HG03520 (cell line): ENCODE measurements around the gene AXIN1.
A peak's percentile ranks its signal among the peaks of the same experiment; 100 is the strongest.
"Not testable (repeated sequence)": the region's sequence is repeated elsewhere in the genome, so short reads cannot be mapped to it uniquely, and the experiment has no call there.

Experiments used
- ATAC-seq: cut with Tn5 transposase; IDR thresholded peaks from one replicate; pipeline ENCODE4 v1.9.1; 2021; ENCODE audit warnings: mild to moderate bottlenecking, moderate library complexity; ENCODE audit not compliant: unreplicated experiment

AXIN1 gene

GRCh38 chr16:381012-381788 lies 28.7 kb upstream of the AXIN1 start:
- ATAC-seq: no peak

GRCh38 chr16:380762-381011 lies 28.2 kb upstream of the AXIN1 start:
- ATAC-seq: no peak

- no peak for ATAC-seq
These were observed 27.6 kb upstream of the AXIN1 start for GRCh38 chr16:379961-380761.

GRCh38 chr16:379183-379960 lies 26.8 kb upstream of the AXIN1 start:
- no peak for ATAC-seq

- no peak for ATAC-seq
These were observed 26.3 kb upstream of the AXIN1 start for GRCh38 chr16:378821-379182.

GRCh38 chr16:378113-378820 lies 25.7 kb upstream of the AXIN1 start:
- ATAC-seq: not testable (repeated sequence)

GRCh38 chr16:377419-377951 lies 25.0 kb upstream of the AXIN1 start:
- no peak for ATAC-seq

GRCh38 chr16:376817-377418 lies 24.4 kb upstream of the AXIN1 start:
- no peak for ATAC-seq

GRCh38 chr16:375927-376816 lies 23.6 kb upstream of the AXIN1 start:
- ATAC-seq: no peak

GRCh38 chr16:375212-375611 lies 22.7 kb upstream of the AXIN1 start:
- no peak for ATAC-seq

- no peak for ATAC-seq
These were observed 22.0 kb upstream of the AXIN1 start for GRCh38 chr16:374616-374926.

- ATAC-seq: no peak
These were observed 21.5 kb upstream of the AXIN1 start for GRCh38 chr16:373848-374615.

GRCh38 chr16:373020-373598 lies 20.6 kb upstream of the AXIN1 start:
- no peak for ATAC-seq

GRCh38 chr16:372302-372983 lies 19.9 kb upstream of the AXIN1 start:
- no peak for ATAC-seq

- ATAC-seq: no peak
These were observed 19.2 kb upstream of the AXIN1 start for GRCh38 chr16:371515-372301.

- no peak for ATAC-seq
These were observed 18.5 kb upstream of the AXIN1 start for GRCh38 chr16:370979-371514.

- peak; percentile 82 for ATAC-seq
These were observed 17.9 kb upstream of the AXIN1 start, which contains the start of gene MRPL28 for GRCh38 chr16:370443-370842. Gene MRPL28, minus strand, starts transcription at chr16:370538. Its CDS starts 320 bp downstream, at chr16:370218.
